Activated CD4-positive, alpha-beta T cell treated with anti-CD3 and anti-CD28 coated beads, Interleukin-2, Interleukin-6, amounts not matched to agents 100 ng/mL and 50 ng/mL, durations not matched to agents 16 hours and 8 hours (primary cell): ENCODE measurements around the gene PSRC1.

ENCODE experiments used
- DNase-seq: peaks from one replicate; pipeline ENCODE4 v3.0.0-alpha.2; 2020

The PSRC1 gene

GRCh38 chr1:109256971-109257681, 25.8 kb downstream of the PSRC1 start:
- no peak for DNase-seq

- DNase-seq, result no peak
These were observed 26.9 kb downstream of the PSRC1 start for GRCh38 chr1:109256085-109256484.

- DNase-seq, result no peak
These were observed 27.3 kb downstream of the PSRC1 start for GRCh38 chr1:109255678-109256077.

- no peak for DNase-seq
These were observed 27.8 kb downstream of the PSRC1 start for GRCh38 chr1:109255097-109255651.

GRCh38 chr1:109254621-109255096, 28.3 kb downstream of the PSRC1 start:
- DNase-seq, result no peak

- DNase-seq, result no peak
These were observed 28.9 kb downstream of the PSRC1 start for GRCh38 chr1:109253803-109254620.

GRCh38 chr1:109252893-109253802, 29.8 kb downstream of the PSRC1 start:
- DNase-seq, result no peak

GRCh38 chr1:109252167-109252892, 30.6 kb downstream of the PSRC1 start:
- no peak for DNase-seq

- DNase-seq, result no peak
These were observed 31.4 kb downstream of the PSRC1 start for GRCh38 chr1:109251277-109252166.

- no peak for DNase-seq
These were observed 32.3 kb downstream of the PSRC1 start for GRCh38 chr1:109250454-109251276.

- no peak for DNase-seq
These were observed 33.1 kb downstream of the PSRC1 start for GRCh38 chr1:109249654-109250401.

GRCh38 chr1:109248797-109249629, 33.9 kb downstream of the PSRC1 start, which contains the start of gene CELSR2:
Gene CELSR2 (plus strand): TSS chr1:109249539. CDS start chr1:109250080, 541 bp downstream.
- DNase-seq, result peak; percentile 67

- no peak for DNase-seq
These were observed 34.5 kb downstream of the PSRC1 start for GRCh38 chr1:109248444-109248796.

GRCh38 chr1:109247401-109248365, 35.3 kb downstream of the PSRC1 start:
- no peak for DNase-seq

GRCh38 chr1:109246141-109246551, 36.8 kb downstream of the PSRC1 start:
- no peak for DNase-seq

GRCh38 chr1:109243860-109244552, 38.9 kb downstream of the PSRC1 start:
- DNase-seq, result no peak
